ENCODE results near the gene PTCD3. TPM values are rescaled to one million over a fixed set of nuclear protein-coding genes. Genes with fewer than 3 reads are reported as not detected.

Gene PTCD3
- total RNA-seq, 1 experiment from 2014 or later: 180 TPM

GRCh38 chr2:86158286-86158685 is 52.3 kb downstream of the PTCD3 start:
- no peak overlapping the region for H2BK120ac ChIP-seq (ENCODE audit: low read depth, low read length, poor library complexity, severe bottlenecking)
- TF ChIP-seq CTCF (conservative IDR thresholded peaks at IDR 0.05): no peak

More at GRCh38 chr2:86158286-86158685, 52.3 kb downstream of the PTCD3 start:
- no peaks in the 10 kb centered on the region for H3K4me1 ChIP-seq (ENCODE audit: insufficient read depth, low read length)
- H3T11ph ChIP-seq (ENCODE audit: low read length): no peak overlapping the region
- H4K8ac ChIP-seq (replicated peaks; ENCODE audit: insufficient read length, low read depth, low read length): no peak overlapping the region
- no peak overlapping the region for H2BK12ac ChIP-seq (ENCODE audit: insufficient read length, low read depth, low read length)
- H2BK20ac ChIP-seq (ENCODE audit: low read depth, low read length, poor library complexity, severe bottlenecking): no peak overlapping the region
- no peak overlapping the region for H4K5ac ChIP-seq (ENCODE audit: insufficient read length, low read depth, low read length)
- no peak overlapping the region for H3K4me3 Mint-ChIP-seq
- no peak overlapping the region for H3K23ac ChIP-seq (ENCODE audit: insufficient read length, low read depth, low read length)
- H3K79me1 ChIP-seq (ENCODE audit: insufficient read depth, low read depth, low read length, poor library complexity, severe bottlenecking): no peaks in the 10 kb centered on the region
- no peak overlapping the region for H2BK5ac ChIP-seq (ENCODE audit: insufficient read length, low read length)
- WGBS (ENCODE audit: extremely low coverage, insufficient read length, low lambda C conversion rate): no CpG with 5 or more reads among the region's 4 CpGs
- H3K4ac ChIP-seq (ENCODE audit: low read depth, low read length): no peak overlapping the region
- H3K27me3 Mint-ChIP-seq (ENCODE audit: low read depth): no peaks in the 10 kb centered on the region
- DNase-seq: no peak
- H3K27ac Mint-ChIP-seq: no peak overlapping the region
- H2BK15ac ChIP-seq (ENCODE audit: low read depth, low read length): no peak overlapping the region
- H3K14ac ChIP-seq (ENCODE audit: insufficient read depth, low read length): no peak overlapping the region
- no peak overlapping the region for H2AFZ ChIP-seq (ENCODE audit: low read length)
- no peak overlapping the region for H3K4me2 ChIP-seq (ENCODE audit: insufficient read depth, insufficient read length, low read length)
- no peak overlapping the region for H3K9ac ChIP-seq (ENCODE audit: extremely low read depth, insufficient read length, low read length)
- no peaks in the 10 kb centered on the region for H3K23me2 ChIP-seq (ENCODE audit: insufficient read length, low read depth, low read length, poor library complexity, severe bottlenecking)
- no peak overlapping the region for H2AK5ac ChIP-seq (ENCODE audit: insufficient read length, low read length)
- H3K27ac ChIP-seq (ENCODE audit: insufficient read length, low read depth, low read length): no peak overlapping the region
- peaks cover 24 to 80% (median 56%) of the 10 kb centered on the region in 3 experiments; a peak in 6 of 7 replicates for H3K36me3 Mint-ChIP-seq (ENCODE audit: insufficient read depth in 1 of 3, low read depth in 3 of 3)
- H3K79me2 ChIP-seq (ENCODE audit: insufficient read depth, low read length): no peaks in the 10 kb centered on the region
- no peaks in the 10 kb centered on the region for H3K9me3 Mint-ChIP-seq
- H4K91ac ChIP-seq (ENCODE audit: insufficient read length, low read depth, low read length): no peak overlapping the region
- H3K9me3 ChIP-seq (ENCODE audit: control insufficient read depth, low read depth, low read length): no peaks in the 10 kb centered on the region
- no peaks in the 10 kb centered on the region for H3K4me1 Mint-ChIP-seq
- no peaks in the 10 kb centered on the region for H4K20me1 ChIP-seq (ENCODE audit: control insufficient read depth, insufficient read depth, insufficient read length)
- no peaks in the 10 kb centered on the region for H3K27me3 ChIP-seq (ENCODE audit: insufficient read depth, low read length)
- no peak overlapping the region for H3K56ac ChIP-seq (ENCODE audit: insufficient read length, low read depth, low read length)
- no peak overlapping the region for H3K18ac ChIP-seq (ENCODE audit: insufficient read length, low read depth, low read length)

Measured in H9 (cell line).